HG03457 (cell line): ENCODE measurements around the gene GARIN5A.

Experiments used
- ATAC-seq: cut with Tn5 transposase; IDR thresholded peaks from one replicate; pipeline ENCODE4 v1.9.1; 2021; ENCODE audit warnings: moderate number of reproducible peaks; ENCODE audit not compliant: unreplicated experiment

Gene GARIN5A

DNA sequence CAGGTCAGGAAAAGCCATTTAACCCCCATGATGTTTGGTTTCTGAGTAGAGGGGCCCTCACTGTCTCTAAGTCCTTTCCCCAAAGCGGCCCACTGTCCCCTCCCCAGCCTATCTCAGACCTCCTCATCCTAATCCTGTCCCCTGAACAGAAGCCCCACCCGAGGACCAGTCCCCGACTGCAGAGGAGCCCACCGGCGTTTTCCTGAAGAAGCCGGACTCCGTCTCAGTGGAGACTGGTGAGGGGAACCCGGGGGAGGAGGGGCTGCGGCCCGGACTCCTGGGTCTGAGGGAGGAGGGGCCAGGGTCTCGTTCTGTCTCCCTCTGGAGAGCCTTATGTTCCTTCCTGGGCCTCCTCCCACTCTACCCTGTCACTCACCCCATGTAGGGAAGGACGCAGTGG is 41.0 kb downstream of the GARIN5A start:
- no peak for ATAC-seq

DNA sequence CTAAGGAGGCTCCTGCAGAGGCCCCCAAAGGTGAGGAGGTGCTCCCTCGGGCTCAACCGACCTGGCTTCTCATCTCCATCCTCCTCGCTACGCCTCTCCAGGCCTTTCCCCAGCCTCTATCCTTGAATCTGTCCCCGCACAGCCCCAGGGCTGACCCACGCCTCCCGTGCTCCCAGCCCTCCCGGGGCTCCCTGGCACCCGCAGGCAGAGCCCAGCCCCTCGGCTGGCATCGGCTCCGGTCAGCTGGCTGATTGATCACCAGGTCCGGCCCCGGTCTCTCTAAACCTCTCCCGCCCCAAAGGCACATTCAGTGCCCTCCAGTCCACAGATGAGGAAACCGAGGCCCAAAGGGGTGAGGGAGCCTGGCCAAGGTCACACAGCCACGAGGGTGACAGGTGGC is 41.4 kb downstream of the GARIN5A start:
- ATAC-seq, result no peak

DNA sequence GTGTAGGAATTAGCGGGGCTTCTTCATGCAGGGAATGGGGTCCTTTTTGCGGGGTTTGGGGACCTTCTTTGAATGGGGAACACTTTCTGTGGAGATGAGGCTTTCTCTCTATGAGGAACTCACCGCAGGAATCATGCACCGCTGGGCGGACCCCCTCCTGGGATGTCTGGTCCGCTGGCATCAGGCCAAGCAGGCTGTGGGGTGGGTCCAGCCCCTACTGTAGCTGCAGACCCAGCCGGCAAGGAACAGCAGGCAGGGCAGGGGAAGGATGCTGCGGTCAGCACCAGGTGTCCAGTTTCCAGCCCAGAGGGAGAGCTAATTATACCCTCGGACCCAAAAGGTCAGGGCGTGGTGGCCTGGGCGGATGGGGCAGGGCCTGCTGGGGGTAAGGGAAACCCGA is 42.1 kb downstream of the GARIN5A start:
- no peak for ATAC-seq

DNA sequence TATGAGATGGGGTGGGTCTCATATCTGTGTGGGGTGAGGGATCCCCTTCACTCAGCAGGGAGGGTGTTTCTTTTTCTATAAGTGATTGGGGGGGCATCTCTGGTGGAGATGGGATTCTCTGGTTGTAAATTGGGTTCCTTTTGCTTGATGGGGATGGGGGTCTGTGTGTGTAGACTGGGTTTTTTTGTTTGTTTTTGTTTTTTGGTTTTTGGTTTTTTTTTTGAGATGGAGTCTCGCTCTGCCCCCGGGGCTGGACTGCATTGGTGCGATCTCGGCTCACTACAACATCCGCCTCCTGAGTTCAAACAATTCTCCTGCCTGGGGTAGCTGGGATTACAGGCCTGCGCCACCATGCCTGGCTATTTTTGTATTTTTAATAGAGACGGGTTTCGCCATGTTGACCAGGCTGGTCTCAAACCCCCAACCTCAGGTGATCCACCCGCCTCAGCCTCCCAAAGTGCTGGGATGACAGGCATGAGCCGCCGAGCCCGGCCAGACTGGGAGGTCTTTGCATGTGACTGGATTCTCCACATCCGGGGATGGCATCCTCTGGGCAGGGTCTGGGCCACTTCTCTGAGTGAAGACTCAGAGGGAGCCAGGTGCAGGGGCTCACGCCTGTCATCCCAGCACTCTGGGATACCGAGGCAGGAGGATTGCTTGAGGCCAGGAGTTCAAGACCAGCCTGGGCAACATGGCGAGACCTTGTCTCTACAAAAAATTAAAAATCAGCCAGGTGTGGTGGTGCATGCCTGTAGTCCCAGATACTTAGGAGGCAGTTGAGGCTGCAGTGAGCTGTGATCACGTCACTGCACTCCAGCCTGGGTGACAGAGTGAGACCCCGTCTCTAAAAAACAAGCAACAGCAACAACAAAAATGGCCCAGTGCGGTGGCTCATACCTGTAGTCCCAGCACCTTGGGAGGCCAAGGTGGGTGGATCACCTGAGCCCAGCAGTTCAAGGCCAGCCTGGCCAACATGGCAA is 43.2 kb downstream of the GARIN5A start:
- ATAC-seq, result no peak

DNA sequence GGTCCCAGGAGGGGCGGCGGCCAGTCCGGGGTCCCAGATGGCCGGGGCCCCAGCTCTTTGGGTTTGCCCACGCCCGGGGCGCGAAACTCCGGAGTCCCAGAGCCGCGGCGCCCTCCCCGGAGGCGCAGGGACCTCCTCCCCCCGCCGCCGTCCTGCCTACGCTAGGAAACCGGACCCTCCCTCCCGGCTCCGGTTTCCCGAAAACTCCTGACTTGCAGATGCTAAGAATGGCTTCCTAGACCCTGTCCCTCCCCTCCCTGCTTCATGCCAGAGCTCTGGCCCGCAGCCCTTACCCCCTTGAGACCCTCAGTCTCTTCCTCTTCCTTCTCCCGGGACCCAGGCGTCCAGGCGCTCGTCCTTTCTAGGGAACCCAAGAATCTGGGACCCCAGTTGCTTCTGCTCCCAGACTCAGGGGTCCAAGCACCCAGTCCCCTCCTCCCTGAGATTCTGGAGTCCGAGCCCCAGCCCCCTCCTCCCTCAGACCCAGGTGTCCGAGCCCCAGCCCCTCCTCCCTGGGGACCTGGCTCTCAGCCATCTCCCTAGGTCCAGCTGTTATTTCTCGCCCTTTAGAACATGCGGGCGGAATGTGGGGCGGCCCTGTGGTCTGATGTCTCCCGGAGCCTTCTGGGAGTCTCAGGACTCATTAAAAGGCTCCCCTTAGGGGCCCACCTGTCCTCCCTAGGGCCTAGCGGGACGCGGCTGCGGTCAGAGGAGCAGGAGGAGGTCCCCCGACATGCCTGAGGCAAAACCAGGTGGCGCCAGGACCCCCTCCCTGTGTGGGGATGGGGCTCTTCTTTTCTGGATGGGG is 44.2 kb downstream of the GARIN5A start, which contains the start of gene MYBPC2:
Gene MYBPC2 (plus strand): TSS at position 672 of the 808 bp plus-strand sequence. CDS start 62 bp downstream, at position 734.
- ATAC-seq, result no peak

DNA sequence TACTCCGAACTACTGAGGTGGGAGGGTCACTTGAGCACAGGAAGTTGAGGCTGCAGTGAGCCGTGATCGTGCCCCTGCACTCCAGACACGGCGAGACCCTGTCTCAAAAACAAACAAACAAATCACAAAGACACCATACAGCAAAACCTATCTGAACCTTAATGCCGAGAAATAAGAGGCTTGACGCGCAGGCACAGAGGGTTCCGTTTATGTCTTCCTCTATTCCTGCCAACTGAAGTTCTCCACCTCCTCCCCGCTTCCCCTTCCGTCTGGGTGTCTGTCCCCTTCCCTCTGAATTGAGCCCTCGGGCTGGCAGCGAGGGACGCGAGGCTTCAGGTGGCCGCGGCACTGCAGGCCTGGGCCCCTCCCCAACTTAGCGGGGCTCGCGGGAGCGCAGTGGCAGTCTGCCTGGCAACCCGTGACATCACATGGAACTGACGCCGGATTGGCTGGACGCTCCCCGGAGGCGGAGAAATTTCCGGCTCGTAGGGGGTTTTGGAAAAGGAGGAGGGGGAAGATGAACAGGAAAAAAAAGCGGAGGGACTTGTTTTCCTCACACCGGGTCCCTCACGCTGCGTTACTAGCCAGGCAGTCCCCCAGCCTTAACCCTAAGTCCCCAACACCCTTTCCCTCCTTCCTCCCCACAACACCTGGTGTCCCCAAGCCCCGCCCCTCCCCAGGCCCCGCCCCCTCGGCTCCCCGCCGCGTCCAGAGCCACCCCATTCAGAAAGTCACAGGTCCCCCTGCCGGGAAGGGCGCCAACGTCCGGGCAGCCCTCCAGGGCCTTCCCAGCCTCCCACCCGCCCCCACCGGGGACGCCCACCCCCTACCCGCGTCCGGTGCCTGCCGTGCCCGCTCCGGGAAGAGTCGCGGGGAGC is 45.1 kb downstream of the GARIN5A start:
- peak; percentile 46 for ATAC-seq

DNA sequence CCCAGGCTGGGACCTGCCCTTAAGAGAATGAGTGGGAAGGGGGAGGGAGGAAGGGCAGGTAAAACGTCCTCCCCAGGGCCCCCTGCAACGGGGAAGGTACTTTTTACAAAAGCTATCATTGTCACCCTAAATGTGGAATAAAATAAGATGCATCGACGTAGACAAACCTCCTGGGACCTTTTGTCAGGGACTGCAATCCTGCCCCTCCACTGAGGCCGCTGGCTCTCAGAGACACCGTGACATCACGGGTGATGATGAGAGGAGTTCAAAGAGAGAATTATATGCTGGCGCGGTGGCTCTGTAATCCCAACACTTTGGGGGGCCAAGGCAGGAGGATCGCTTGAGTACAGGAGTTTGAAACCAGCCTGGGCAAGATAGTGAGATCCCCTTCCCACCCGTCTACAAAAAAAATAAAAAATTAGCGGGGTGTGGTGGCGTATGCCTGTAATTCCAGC is 45.7 kb downstream of the GARIN5A start:
- ATAC-seq, result no peak

DNA sequence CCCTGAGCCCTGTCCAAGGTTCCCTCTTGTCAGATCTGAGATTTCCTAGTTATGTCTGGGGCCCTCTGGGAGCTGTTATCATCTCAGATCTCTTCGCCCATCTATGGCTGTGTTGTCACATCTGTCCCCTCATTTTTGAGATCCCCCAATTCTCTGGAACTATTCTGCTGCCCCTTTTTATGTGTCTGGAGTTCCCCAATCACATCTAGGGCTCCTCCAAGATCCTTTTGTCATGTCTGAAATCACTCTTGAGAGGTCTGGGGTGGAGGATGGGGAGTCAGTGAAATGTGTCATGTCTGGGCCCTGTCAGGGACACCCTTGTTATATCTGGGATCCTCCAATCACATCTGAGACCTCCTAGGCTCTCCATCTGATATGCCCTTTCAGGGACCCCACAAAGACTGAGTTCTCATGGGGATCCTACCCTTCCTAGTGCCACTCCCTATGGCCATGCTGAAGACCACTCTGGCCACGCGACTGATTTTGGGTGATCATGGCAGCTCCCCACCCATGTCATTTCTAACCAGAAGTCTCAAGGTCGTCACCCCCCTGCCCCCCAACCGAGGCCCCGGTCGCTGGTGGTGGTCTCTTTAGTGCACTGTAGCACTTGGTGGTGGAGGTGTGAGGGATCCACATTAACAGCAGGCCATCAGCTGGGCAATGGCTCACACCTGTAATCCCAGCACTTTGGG is 47.7 kb downstream of the GARIN5A start:
- no peak for ATAC-seq

DNA sequence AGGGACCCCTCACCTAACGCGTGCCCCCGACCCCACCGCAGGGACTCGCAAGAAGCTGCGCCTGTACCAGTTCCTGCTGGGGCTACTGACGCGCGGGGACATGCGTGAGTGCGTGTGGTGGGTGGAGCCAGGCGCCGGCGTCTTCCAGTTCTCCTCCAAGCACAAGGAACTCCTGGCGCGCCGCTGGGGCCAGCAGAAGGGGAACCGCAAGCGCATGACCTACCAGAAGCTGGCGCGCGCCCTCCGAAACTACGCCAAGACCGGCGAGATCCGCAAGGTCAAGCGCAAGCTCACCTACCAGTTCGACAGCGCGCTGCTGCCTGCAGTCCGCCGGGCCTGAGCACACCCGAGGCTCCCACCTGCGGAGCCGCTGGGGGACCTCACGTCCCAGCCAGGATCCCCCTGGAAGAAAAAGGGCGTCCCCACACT is 48.6 kb downstream of the GARIN5A start:
- ATAC-seq, result no peak

DNA sequence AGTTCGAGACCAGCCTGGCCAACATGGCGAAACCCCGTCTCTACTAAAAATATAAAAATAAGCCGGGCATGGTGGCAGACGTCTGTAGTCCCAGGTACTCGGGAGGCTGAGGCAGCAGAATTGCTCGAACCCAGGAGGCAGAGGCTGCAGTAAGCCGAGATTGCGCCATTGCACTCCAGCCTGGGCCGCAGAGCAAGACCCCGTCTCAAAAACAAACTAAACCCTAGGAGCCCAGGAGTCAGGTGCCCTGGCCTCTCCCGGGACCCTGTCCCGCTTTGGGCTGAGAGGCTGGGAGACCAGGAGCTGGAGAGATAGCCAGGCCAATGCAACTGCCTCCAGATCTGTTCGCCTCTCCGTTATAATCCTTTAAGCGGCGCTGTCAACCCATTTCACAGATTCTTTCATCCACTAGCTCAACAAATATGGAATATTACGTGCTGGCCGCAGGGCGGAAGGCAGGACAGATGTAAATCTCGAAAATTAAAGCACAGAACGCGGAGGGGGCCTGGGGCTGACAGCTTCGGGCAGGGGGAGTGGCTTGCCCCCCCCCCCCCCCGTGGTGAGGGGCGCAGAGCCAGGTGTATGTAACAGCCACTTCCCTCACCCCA is 49.2 kb downstream of the GARIN5A start:
- ATAC-seq, result no peak

DNA sequence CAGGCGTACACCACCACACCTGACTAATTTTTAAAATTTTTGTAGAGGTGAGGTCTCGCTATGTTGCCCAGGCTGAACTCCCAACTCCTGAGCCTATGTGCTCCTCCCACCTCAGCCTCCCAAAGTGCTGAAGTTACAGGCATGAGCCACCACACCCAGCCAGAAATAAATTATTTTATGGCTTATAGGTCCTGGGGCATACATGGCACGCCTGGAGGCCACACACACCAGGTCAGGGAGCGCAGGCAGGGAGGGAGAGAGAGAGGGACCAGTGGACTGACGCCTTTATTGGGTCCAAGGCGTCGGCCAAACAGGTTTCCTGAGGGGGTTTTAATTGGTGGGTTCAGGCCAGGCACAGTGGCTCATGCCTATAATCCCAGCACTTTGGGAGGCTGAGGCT is 51.1 kb downstream of the GARIN5A start:
- ATAC-seq, result no peak

DNA sequence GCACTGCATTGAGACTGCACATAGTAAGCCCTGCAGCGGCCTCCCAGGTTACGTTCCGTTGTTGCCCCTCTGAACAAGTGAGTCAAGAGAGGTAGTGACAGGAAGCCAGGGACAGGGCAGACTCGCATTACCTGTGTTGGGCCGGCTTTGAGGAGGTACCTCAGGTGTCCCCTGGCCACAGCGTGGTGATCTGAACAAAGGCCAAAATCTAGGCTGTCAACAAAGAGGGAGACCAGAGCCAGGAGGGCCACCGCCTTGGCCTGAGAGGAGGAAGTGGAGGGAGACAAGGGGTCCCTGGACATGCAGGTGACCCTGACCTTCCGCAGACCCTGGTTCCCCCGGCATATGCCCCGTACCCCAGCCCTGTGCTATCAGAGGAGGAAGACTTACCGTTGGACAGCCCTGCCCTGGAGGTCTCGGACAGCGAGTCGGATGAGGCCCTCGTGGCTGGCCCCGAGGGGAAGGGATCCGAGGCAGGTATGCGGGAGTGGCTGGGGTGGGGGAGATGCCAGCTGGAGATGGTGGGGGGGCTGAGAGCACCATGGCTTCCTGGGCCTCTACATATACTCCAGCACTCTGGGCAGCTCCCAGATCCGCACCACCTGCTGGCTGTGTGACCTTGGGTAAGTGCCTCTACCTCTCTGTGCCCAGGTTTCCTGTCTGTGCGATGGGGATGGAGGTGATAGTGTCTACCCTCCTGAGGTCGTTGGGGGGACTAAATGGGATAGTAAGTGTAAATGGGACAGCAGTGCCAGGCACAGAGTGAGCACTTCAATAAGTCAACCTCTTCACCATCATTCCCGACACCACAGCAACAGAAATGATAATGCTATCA is 53.2 kb downstream of the GARIN5A start:
- no peak for ATAC-seq

DNA sequence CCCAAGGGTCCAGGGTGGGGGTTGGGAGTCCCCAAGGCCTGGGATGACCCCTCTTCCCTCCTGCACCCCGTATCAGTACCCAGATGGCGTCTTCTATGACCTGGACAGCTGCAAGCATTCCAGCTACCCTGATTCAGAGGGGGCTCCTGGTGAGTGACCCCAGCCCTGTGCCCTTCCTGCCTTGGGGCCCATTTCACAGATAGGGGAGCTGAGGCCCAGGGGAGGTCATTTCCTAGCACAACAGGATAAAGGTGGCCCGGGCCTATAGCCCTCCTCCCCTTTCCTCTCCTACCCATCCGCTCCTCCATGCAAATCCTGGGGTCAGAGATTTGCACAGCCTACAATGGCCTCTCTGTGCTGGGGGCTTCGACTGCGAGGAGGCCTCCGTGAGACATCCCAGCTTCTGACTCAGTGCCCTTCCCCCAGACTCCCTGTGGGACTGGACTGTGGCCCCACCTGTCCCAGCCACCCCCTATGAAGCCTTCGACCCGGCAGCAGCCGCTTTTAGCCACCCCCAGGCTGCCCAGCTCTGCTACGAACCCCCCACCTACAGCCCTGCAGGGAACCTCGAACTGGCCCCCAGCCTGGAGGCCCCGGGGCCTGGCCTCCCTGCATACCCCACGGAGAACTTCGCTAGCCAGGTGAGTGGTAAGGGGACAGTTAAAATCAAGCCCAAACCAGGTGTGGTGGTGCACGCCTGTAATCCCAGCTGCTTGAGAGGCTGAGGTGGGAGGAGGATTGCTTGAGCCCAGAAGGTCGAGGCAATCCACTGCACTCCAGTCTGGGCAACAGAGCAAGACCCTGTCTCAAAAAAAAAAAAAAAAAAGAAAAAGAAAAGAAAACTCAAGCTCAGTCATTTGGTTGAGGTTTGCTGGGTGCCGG is 54.0 kb downstream of the GARIN5A start:
- no peak for ATAC-seq

DNA sequence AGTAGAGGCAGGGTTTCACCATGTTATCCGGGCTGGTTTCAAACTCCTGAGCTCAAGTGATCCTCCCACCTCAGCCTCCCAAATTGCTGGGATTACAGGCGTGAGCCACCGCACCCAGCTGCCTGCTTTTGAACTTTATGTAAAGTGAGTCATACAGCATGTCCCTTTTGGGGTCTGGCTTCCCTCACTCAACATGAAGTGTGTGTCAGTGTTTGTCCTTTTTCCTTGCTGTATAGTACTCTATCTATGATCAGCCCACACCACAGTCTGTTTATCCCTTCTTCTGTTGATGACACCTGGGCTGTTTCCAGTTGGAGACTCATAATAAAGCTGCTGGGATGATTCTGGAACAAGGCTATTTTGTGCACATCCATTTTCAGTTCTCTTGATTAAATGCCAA is 55.8 kb downstream of the GARIN5A start:
- no peak for ATAC-seq

DNA sequence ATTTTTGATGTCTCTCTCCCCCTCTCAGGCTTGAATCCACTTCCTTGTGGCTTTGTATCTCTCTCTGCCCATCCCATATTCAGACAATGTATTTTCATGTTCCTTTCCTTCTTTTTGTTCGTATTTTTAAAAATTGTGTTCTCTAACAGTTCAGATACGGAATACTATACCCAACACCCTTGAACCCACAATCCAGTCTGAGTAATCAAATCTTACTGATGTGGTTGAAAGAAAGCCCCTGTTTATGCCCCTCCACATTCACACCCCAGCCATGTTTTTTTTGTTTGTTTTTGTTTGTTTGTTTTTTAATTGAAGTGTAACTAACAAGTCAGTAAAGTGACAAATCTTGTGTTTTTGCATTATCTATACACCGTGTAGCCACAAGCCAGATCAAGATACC is 56.5 kb downstream of the GARIN5A start:
- no peak for ATAC-seq

DNA sequence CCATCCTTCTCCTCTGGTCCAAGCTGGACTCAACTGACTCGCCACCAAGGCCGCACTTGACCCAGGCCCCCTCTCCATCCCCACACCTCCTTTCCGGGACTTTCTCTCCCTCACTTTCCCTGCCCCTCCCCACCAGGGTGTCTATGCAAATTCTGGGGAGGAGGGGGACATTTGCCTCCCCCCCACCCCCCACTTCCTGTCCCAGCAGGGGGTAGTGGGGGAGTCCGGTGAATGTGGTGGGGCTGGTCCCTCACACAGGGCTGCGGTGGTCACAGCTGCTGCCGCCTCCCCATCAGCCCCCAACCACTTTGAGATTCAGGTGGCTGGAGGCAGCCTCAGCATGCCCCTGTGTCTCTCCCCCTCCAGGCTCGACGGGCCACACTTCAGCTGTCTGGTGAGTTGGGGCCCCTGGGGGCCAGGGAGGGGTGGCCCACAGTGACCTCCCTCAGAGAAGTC is 57.0 kb downstream of the GARIN5A start:
- ATAC-seq, result no peak

DNA sequence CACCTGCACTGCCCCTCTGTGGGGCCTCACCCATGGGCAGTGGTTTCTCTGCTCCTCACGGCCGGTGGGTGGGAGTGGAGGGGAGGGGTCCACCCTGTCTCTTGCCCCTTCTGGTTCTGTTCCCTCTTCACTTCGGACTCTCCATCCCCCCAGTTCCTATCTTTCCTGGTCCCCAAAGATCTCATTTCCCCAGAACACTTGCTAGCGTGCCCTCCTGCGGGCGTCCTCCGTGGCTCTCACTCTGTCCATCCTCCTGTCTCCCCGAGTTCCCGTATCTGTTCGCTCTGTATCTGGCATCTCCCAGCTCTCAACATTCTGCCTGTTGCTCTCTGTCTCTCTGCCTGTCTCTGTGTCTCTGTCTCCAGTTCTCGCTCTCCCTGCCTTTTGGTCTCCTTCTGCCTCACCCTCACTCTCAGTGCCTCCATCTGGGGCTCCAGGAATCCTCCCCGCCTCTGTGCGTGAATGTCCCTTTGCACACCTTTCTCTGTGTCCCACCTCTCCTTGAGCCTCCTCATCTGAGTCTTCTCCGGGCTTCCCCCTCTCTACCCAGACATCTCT is 57.5 kb downstream of the GARIN5A start:
- ATAC-seq, result no peak
